Activated CD4-positive, alpha-beta T cell treated with anti-CD3 and anti-CD28 coated beads, Interleukin-2, amount 50 U/mL, for 4 hours (primary cell): ENCODE measurements around the gene EHD4.

ENCODE experiments used
- DNase-seq, 2 experiments: peaks; one replicate each; pipeline ENCODE4 v3.0.0-alpha.2; 2020

The EHD4 gene

DNA sequence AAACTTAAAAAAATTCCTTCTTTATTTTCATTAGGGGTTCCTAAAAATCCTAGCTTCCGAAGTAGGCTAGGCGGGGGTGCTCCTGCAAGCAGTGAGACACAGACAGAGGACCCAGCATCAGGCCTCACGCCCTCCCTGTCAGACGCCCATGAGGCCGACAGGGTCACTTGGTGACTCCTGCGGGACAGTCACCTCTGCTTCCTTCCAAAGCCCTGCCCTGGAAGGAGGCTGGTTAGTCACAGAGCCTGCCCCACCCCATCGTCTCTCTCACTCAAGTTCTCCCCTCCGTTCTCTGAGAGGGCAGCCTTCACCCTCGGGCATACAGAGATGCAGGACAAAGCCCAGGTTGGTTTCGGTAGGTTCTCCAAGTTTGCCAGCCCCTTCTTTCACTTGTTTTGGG is 38.6 kb downstream of the EHD4 start:
- no peak for DNase-seq

DNA sequence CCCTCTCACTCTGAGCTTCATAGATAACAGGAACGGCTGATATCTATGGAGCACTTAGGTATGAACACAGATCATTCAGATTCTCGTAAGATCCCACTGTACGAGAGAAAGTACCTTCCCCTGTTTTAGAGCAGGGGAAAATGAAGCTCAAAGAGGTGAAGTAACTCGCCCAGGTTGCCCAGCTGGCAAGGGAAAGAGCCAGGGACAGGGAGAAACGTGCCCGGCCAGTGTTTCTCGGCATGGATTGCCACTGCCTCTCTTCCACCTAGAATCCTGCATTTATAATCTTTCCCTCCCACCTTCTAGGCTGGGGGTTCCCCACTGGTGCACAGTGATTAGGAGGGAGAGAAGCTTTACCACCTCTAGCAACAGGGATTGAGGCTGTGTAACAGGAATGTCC is 39.0 kb downstream of the EHD4 start:
- no peak for DNase-seq

DNA sequence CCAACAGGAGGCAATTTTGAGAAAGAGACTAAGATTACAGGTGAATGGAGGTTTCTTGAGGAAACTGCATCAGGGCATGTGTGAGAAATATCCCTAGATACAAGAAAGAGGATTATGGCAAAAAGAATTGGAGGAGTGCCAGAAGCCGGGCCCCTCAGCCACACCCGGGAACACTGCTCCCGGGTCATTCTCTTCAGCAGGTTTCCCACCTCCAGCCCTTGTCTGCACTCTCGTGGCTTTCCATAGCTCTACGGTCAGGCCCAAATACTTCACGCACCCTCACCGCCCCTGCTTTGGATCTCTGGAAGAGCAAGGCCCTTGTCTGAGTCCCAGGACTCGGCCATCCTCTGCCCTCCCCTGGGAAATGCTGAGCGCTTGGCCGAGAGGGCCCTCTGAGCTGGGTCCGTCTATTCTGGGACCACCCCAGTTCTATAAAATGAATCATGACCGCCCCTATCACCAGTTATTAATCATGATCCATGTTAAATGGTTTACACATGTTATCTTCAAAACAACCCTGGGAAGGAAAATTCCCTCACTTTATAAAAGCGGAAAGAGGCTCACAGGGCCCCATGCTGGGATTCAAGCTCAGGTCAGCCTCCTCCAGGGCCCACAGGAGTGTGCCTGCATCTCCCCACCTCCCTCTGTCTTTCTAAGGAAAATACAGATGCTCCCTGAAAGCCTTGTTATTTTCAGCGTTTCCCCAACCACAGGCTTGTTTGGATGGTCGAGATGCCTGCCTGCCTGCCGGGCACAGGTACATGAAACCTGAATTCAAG is 39.7 kb downstream of the EHD4 start:
- DNase-seq = no peak

DNA sequence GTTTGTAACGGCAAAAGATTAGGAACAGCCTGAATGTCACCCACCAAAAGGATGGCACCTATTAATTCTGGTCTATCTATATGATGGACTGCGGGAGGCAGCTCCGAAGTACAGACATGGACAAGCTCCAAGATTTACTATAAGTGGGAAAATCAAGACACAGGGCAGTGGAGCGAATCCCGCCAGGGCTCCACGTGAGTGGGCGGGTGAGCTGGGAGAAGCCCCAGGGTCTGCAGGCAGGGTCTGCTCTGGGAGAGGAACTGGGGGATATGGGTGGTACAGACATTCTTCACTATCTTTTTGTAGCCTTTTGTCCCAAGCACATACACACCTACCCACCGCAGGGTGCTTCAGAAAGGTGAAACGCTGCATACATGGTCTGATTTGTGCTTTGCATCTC is 40.3 kb downstream of the EHD4 start:
- DNase-seq = no peak

DNA sequence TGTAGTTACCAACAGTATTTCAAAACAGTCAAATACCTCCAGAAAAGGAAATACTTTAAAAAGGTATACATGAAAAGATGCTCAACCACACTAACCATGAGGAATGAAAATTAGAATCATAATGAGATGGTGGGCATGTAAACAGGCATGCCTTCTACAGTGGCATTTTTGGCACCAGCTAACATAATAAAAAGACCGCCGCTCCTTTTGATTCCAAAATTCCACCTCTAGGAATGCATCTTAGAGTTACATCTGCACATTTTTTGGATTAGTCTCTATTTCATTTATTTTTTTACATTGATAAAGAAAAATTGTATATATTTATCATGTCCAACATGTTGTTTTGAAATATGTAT is 41.5 kb downstream of the EHD4 start:
- no peak for DNase-seq

DNA sequence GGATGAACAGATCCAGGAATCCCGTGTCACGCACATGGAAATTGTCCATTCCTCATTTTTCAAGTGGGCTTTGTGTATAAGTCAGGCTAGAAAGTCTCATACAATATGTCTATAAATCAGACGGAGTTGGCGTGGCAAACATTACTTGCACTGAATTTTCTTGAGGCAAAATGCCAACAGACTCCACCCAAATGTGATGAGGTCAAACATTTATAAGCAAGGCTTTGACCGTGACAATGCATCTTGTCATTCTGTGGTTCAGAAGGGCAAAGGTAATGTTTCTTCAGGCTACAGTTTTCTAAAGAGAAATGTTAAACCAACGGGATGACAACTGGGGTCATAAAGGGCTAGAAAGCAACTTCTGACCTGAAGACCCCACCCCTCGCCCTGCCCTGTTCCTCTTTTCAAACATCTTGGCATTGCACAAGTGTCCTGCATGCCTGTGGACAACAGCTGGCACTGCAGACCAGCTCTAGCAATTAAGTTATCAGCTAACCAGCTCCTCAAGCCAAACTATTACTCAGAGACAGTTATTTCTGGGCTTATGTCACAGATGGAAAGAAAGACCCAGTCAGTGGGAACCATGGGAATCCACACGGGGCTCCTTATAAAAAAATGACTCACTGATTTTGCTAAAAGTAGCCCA is 42.0 kb downstream of the EHD4 start:
- DNase-seq = no peak

DNA sequence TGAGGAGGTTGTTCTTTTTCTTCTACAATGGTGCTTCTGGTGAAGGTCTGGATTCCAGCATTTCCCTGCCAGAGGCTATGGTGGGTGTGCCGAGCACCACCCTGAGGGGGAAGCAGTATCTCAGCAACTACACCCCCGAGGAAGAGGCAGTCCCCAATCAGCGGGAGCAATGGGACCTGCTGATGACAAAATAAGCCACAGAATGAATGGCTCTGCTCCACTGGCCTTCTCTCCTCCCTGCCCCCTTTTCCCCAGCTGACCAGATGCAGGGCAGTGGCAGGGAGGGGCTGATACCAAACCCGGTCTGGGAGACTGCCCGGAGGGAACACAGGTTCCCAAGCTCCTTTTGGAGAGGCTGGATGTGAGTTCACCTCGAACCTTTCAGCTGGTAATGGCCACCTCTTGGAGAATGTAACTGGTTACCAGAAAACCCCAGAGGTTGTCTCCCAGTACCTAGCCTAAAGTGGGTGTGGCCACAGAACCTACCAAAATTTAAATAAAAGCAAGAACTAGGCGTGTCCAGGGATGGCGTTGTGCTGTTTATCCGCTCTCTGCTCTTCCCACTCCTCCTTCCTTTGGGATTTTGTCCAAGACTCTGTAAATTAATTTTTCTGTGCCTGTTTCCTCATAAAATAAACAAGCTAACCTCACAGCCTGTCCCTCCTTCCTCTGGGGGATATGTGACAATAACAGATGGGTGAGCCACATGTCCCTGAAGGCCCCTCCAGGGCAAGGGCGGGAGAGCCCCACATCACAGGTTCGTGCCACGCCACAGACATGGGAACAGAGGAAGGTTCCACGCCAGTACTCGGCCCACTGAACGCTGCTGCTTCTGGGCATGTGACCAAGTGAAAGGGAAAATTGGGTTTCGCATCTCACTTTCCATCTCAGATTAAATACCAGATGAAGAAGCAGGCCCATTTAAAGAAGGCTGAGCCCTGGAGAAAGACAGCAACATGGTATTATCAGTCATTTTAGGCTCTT is 43.4 kb downstream of the EHD4 start:
- DNase-seq = no peak

DNA sequence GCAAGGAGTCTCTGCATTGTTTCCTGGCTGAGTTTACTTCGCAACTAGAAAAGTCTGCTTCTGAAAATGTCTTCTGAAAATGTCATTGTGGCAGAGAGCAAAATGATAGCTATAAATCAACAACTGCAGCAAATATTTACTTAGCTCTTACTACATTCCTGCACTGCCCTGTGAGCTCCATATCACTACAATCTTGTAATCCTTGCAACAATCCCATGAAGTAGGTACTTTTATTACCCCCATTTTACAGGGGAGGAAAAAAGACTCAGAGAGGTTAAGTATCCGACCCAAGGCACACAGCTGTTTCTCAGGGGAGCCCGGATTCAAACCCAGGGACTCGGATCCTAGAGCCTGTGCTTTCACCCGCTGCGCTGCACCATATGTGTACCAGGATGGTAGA is 44.3 kb downstream of the EHD4 start:
- DNase-seq = no peak

DNA sequence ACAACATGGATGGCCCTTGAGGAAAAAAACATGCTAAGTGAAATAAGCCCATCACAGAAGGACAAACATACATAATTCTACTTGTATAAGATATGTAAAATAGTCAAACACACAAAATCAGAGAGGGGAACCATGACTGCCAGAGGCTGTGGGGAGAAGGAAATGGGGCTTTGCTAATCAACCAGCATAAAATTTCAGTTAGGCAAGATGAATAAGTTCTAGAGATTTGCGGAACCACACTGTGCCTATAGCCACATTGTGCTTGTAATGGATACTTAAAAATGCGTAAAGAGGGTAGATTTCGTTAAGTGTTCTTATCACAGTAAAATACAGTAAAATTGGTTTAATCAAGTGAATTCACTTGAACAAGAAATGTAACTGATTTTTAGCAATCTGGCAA is 44.8 kb downstream of the EHD4 start:
- DNase-seq = no peak

DNA sequence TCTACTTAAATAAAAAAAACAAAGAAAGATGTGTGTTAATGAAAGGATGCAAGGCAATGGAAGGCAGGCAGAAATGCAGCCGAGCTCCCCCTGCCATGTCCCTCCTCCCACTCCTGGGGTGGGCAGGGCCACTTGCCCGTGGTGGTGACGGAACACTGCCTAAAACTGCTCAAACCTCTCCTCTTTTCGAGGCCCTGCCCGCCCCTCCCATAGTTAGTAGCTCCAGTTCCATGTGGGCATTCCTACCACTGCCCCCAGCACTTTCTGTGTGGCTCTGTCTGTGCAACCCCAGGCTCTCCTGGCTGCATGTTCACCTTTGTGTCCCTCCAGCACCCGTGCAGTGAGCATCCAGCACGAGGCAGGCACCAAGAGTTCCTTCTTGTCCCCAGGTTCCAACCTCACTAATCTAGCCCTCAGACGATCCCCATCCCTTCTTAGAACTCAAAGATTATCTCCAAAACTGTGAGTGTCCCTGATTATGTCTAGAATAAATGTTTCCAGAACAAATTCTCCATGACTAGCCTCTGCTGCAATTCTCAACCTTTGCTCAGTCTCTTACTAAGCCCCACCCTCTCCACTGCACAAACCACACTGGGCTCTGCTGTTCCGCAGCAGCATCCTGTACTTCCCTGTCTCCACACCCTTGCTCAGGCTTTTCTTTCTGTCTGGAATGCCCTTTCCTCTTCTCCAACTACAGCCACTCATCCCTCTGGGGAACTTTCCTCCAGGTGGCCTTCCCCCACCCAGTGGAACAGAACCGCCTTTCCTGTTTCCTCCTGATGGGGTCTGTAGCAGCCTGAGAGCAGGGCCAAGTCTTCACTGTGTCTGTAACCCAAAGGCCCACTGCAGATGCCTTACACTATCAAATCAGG is 45.9 kb downstream of the EHD4 start:
- DNase-seq = no peak

DNA sequence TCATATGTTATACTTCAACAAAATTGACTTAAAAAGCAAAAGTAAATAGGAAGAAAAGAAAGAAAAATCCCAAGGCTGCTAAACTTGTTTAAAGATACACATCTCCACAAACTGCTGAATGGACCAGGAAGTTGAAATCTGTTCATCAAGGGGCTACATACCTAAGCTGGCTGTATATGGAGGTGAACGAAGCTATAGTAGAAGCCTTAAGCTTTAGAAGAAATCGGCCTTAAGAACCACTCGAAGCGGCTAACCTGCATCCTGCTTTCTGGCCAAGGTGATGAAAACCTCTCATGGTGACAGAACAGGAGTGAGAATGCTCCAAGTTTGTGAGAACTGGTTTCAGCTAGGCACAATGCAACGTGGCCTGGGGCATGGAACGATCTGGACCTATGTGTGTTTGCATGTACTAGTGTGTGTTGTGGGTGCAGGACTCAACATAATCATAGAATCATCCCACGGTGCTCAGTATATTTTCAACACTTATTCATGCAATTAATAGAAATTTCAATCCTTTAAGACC is 47.2 kb downstream of the EHD4 start:
- DNase-seq = no peak

DNA sequence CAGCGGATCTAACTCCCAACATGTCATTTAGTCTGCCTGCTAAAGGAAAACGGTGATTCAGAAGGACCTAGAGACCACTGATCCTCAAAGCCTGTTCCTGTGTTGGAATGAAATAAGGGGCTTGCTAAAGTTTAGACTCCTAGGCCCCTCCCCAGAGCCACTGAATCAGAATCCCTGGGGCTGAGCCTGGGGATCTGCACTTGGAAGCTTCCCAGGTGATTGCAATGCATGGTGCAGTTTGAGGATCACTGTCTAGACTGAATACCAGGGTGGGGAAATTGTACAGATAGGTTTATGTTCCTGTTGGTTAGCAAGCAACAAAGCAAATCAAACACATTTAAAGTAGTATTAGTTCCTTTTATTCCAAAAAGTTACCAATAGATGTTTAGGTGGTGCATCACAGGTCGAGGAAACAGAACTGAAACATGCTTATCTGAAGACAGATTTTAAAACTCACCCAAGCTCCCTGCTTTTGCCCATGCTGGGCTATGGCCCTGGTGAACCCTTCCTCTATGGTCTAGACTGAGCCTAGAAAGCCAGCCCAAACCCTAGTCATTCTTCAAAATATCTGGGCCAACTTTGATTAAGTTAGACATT is 48.9 kb downstream of the EHD4 start:
- DNase-seq = no peak

DNA sequence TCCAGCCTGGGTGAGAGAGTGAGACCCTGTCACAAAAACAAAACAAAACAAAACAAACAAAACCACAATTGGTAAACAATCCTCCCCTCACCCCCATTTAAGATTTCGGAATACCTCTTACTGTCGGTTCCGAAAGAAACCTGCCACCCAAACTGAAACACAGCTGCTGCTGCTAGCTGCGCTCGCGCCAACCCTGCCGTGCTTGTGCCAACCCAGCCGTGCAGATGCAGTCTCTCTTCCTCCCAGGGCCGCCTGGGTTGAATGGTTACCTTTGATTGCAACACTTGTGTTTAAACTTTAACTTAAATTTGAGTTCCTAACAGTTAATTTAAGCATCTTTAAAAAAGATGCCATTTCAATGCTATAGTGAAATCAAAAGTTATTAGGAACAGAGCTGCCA is 50.0 kb downstream of the EHD4 start:
- DNase-seq = no peak

DNA sequence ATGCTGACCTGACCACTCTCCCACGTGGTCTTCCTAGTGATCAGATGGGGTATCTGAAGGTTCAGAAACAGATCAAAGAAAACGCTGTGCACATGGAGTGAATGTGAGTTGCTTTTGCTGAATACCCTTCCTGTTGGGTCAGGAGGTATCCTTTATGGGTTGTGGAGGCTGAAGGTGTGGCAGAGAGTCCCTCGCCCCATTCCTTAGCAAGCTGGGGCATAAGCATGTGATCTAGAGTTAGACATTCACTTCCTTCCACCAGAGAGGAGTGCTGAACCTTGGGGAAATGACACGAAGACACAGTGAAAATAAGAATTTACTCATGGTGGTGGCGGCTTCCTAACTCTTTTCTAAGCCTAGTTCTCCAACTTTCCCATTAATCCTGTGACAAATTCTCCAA is 50.7 kb downstream of the EHD4 start:
- no peak for DNase-seq

DNA sequence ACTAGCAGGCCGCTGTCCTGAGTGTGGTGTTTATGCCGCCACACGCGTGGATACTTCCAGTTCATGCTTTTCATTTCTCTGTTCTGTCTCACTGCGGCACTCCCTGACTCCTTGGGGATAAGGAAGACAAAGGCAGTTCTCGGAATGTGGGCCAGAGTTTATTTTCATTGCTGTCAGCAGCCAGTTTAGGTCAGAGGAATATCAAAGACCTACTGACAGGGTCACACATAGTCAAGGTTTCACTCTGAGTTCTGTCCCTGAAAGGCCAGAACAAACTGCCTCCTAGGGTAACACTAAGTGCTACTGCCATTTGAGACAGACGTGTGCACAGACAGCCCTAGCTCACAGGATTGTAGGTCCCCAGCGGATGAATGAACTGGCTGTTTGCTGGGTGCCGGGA is 51.2 kb downstream of the EHD4 start:
- no peak for DNase-seq

DNA sequence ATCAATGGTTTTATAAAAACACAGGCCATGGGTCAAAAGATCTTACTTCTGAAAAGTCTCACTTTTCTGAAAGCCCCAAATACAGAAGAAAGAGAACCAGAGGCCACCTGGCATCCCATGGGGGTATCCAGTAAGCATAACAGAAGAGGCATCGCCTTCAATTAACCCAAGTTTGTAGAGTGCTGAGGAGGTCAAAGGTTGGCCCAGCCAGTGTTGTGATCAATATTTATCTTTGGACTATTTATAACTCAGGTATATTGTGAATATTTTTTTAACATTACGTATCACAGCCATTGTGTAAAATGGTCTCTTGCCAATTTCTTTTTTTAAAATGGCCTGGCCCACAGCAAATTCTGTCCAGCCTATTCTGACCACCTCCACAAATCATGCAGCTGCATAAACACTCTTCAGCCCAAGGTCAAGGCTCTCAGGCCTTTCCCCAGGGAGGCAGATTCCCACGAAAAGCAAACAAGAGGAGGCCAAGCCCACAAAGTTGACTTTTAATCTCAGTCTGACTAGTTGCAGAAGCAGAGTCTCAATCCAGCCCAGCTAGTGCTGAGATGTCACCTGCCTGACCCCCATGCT is 52.3 kb downstream of the EHD4 start:
- no peak for DNase-seq

DNA sequence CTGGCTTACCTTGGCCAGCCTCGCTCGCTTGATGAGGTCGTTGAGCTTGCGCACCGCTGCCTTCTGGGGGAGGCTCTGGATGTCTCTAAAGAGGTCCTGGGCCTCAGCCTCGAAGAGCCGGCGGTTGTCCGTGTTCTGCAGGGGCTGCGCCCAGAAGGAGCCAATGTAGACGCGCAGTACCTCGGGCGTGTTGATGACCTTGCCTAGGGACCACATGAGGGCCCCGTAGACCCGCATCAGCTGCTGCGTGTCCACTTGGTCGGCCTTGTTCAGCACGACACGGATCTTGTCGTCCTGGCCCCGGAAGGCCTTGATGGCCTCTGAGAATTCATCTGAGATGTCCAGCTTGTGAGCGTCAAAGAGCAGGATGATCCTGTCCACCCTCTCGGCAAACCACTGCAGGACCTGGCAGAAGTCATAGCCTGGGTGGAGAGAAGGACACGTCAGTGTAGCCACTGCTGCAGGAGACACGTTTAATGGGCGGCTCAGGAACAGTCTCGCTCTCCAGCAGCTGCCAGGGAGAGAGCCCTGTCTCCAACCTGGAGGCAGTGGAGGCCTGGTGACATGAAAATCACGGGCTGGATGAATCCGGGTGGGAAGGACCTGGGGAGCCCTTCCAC is 53.0 kb downstream of the EHD4 start:
- DNase-seq = no peak

DNA sequence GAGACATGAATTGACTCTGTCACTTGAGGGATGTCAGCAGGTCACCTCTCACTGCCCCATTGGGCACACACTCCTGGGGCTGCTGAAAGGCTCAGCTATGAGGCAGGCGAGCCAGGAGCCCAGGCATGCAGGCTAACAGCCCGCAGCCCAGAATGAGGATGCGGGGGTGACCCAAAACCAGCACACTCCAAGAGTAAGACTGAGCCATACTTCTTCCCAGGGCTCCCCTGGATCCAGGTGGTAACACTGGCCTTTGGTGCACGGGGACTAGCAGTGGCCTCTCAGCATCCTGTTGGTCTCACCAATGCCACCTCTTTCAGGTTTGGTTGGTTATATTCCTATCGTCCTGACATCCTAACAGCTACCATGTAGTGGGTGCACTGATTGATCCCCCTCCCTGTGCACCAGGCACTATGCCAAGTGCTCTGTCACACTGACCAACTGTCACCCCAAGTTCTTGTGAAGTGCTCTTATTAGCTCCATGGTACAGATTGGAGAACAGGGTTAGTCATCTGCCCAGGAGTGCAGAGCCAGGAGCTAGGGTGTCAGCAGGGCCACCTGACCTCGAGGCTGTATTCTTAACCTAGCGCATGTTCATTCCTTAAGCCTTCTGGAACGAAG is 53.7 kb downstream of the EHD4 start:
- no peak for DNase-seq

DNA sequence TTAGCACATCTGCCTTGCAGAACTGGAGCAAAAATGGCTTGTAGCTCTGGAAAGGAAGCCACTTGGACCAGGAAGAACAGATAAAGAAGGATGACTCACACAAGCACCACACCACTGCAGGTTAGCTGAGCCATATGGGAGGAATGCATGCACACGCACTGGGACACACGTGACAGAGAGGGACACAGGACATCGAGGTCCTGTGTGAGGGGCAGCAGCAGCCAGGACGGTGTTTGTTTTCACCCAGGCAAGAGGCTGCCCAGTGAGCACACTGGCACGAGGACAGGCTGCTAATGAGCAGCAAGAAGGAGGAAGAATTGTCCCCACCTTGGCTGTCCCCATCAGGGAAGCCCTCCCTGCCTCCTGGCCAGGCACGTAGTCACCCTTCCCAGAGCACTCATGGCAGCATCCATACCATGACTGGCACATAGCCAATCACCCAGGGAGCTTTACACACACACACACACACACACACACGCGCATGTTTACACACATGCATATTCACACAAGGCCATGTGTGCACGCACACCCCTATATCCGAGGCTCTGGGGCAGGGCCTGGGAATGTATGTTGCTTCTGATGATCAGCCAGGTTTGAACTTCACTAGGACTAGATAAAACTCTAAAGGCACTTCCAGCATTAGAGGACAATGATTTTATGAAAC is 54.5 kb downstream of the EHD4 start:
- DNase-seq = no peak
